Camera-type eye (tissue), 1 donor: ENCODE data around the gene TMEM150B. TPM values are rescaled to one million over a fixed set of nuclear protein-coding genes. Genes with fewer than 3 reads are reported as not detected.

Source experiments
- total RNA-seq: library from RNA; depleted of rRNA; stranded (reverse); fragments of >200 nt; gene quantifications from one replicate; pipeline ENCODE4 v1.2.3, GENCODE V29; 2014

TMEM150B gene, protein sequence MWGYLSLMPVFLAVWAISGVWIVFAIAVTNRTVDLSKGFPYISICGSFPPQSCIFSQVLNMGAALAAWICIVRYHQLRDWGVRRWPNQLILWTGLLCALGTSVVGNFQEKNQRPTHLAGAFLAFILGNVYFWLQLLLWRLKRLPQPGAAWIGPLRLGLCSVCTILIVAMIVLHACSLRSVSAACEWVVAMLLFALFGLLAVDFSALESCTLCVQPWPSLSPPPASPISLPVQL
- 1.1 TPM for total RNA-seq

DNA sequence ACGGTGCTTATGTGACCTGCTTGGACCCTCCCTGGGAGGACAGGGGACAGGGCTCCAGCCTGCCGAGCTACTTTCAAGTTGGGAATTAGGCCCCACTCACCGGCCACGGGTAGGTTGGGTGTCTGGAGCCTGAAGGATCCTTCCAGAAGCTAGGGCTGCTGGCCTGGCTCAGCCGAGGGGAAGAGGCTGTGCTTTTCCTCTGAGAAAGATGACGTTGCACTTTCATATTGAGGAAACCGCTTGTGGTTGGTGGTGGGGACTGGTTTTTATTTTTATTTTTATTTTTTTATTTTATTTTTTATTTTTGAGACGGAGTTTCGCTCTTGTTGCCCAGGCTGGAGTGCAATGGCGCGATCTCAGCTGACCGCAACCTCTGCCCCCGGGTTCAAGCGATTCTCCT lies at the start of gene TMEM150B:
Gene TMEM150B (minus strand): TSS at position 170 of the 400 bp plus-strand sequence. CDS start 4,305 bp downstream, outside the sequence.

DNA sequence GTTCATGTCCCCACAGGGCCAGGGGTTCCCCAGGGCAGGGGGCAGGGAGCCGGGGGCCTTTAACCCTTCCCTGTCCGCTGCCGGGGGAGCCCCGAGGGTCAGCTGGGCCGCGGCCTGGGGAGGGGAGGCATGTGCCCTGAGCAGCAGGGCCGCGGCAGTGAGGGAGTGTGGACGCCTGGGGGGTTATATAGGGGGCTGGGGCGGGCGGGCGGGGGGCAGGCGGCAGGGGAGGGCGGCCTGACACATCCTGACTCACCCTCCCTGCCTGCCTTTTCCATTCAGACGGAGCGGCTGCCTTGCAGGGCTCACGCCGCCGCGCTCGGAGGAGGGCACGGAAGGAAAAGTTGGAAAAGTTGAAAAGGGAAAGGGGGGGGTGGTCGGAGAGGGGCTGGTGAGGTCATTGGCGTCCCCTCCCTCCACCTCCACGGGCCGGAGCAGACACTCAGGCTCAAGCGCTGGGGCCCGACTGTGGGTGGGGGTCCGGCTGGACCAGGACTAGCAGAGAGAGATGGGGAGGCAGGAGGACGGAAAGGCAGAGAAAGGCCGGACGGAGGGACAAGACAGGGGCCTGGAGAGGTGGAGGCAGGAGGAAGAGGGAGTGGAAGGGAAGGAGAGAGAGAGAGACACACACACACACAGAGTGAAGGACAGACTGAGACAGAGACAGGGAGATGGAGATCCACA lies 45.3 kb upstream of the TMEM150B start, which contains the start of gene IL11:
Gene IL11 (minus strand): TSS at position 159 of the 684 bp plus-strand sequence. CDS start 153 bp downstream, at position 6.

DNA sequence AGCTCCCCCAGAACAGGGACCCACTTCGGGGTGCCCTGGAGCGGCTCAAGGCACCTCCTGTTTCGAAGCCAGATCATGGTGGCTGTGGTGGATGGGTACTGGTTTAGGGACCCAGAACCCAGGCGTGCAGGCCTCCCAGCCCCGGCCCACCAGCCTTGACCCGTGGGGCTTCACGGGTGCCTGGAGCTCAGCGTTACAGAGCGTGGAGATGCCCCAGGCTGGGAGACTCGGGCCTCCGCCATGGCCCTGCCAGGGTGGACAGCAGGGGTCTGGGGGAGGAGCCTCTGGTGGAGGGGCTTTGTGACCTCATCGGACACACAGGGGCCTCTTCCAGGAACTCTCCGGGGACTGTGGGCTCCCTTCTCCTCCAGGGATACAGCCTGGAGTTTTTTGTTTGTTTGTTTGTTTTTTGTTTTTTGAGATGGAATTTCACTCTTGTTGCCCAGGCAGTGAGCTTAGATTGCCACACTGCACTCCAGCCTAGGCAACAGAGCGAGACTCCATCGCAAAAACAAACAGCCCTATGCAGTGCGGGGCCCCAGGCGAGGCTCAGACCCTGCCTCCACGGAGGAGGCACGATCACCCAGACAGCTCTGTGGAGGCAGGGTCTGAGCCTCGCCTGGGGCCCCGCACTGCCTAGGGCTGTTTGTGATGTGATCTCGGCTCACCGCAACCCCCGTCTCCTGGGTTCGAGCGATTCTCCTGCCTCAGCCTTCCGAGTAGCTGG lies 38.0 kb upstream of the TMEM150B start, which contains the start of gene GARIN5B:
Gene GARIN5B (minus strand): TSS at position 271 of the 727 bp plus-strand sequence. CDS start 194 bp downstream, at position 77.

DNA sequence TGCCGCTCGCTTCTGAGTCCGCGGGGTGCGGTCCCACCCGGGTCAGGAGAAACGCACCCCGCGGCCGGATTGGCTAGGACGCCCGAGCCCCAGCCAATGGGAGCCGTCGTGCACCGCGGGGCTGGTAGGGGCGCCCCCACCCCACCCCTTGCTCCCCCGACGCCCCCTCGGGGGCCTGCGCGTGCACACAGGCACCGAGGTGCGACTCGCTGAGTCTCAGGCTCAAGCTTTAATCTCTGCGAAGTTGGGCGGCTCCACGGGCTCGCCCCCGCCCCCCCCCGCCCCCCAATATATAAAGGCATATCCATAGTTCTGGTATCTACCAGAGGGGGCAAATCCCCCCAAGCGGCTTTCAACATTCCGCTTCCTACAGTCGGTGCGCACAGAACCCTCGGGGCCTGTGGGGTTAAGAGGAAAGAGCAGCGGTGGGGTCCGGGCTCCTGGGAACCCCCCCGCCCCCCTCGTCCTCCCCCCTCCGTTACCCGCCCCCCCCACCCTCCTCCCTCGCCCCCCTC lies 29.6 kb upstream of the TMEM150B start, which contains the start of gene COX6B2:
Gene COX6B2 (minus strand): TSS at position 22 of the 515 bp plus-strand sequence. CDS start 198 bp downstream, outside the sequence.

DNA sequence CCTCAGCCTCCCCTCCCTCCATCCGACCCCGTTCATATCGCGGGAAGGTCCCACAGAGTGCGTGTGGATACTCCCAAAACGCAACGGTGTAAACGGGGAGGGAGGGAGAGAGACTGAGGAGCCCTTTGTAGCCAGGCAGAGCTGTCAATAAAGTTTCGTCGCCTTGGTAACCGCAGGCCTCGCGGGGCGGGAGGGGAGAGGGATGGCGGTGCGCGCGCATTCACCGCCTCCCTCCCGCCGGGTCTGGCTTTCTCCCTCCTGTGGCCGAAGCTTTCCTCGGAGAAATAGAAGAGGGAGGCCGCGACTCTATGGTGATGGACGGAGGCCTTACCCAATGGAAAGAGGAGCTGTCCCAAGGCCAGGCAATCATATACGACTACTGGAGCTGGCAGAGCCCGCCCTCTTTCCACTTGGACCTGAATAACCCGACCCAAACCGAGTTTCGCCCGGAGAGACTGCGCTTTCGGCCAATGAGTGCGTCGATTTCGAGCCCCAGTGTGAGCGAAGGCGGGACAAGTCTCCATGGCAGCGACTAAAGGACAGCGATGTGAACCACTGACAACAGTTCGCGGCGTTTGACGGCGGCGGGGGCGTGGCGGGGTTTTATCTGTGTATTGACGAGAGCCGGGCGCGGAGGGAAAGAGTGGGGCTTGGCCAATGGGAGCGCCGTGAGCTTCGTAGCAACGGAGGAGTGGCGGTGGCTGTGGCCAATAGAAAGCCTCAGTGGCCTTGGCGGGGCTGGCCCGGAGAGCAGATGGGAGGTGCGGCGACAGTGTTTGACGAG lies 14.2 kb upstream of the TMEM150B start, which contains the start of gene KMT5C:
Gene KMT5C (plus strand): TSS at position 772 of the 784 bp plus-strand sequence. CDS start 2,061 bp downstream, outside the sequence.

DNA sequence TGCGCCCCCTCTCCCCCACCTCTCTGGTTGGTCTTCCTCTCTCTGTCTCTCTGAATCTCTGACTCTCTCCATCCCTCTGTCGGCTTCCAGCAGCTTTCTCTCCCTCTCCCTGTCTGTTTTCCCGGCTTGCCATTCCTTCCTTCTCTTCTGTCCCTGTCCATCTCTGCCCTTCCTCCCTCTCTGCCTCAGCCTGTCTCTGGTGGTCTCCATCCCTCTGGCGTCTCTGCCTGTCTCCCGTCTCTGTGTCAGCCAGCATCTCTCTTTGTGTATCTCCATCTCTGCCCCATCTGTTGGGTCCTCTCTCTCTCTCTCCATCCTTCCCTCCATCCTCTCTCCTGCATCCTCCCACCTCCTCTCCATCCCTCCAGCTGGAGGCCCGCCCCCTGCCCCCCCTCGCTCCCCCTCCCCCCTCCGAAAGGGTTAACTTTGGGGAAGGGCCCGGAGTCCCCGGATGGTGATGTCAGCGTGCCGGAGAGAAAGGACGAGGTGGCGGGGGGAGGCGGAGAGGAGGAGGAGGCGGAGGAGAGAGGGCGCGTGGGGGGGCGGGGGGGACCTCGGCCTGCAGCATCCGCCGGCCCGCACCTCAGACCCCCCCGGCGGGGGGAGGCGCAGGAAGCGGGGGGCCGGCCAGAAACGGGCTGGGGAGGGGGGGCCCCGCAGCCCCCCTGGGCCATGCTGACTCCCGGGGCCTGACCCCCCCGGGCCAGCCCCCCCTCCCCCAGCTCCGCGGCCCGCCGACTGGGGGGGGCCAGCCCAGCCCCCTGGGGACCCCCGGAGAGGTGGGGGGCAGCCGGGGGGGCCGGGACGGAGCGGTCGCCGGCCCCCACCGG lies 41.4 kb downstream of the TMEM150B start, which contains the start of gene BRSK1:
Gene BRSK1 (plus strand): TSS at position 450 of the 830 bp plus-strand sequence. CDS start 446 bp downstream, outside the sequence.

DNA sequence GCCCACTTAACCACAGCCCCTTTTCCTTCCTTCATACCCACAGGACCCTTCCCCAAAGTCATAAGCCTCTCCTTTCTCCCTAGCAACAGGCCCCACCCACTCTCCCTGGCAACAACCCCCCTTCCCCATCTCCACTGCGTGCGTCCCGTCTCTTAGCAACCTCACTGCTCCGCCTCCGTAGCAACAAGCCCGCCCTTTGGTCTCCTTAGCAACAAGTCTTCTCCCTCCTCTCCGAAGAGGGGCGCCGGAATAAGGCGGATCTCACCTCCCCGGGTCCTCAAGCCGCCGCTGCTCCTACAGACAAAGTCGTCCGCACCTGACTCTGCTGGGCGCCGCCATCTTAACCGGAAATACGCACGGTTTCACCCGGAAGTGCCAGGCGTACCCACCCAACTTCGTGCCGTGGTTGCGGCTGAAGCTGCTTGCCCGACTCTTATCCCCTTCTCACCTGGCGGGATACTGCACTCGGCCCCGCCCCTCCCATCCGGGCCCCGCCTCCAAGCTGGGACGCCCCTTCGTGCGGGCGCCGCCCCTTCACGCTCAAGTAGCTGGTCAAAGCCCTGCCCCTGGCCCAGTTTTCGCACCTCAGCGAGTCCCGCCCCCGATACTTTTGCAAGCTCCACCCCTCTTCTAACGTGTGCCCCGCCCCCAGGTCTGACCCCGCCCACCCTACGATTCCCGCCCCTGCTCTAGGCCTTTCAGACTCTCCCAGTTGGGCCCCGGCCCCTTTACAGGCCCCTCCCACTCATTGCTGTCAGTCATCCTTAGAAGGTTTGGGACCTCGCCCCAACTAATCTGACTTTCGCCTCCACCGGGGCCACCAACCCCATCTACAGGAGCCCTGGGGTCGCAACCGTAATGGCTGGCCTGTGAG lies 45.1 kb downstream of the TMEM150B start, which contains the start of gene HSPBP1:
Gene HSPBP1 (minus strand): TSS at position 341 of the 874 bp plus-strand sequence. CDS start 502 bp downstream, outside the sequence.

Other genes with a start within 250 kb of the TMEM150B start
- gene EPS8L1, start 249.5 kb downstream of the TMEM150B start, total RNA-seq: 8.7 TPM
- gene PPP1R12C, start 207.7 kb downstream of the TMEM150B start, total RNA-seq: 53.9 TPM
- 49.5 TPM for gene TNNT1, start 176.1 kb downstream of the TMEM150B start, total RNA-seq
- gene TNNI3, start 167.6 kb downstream of the TMEM150B start, total RNA-seq: 2.1 TPM
- gene DNAAF3, start 158.7 kb downstream of the TMEM150B start, total RNA-seq: 2.0 TPM
- 16.4 TPM for gene SYT5, start 145.1 kb downstream of the TMEM150B start, total RNA-seq
- 6.1 TPM for gene PTPRH, start 115.8 kb downstream of the TMEM150B start, total RNA-seq
- 1.1 TPM for gene TMEM86B, start 96.6 kb downstream of the TMEM150B start, total RNA-seq
- 30.6 TPM for gene PPP6R1, start 66.3 kb downstream of the TMEM150B start, total RNA-seq
- gene HSPBP1, start 45.2 kb downstream of the TMEM150B start, total RNA-seq: 31.0 TPM
- 32.5 TPM for gene BRSK1, start 41.3 kb downstream of the TMEM150B start, total RNA-seq
- gene KMT5C, start 14.5 kb upstream of the TMEM150B start, total RNA-seq: 40.3 TPM
- 0.60 TPM for gene COX6B2, start 29.4 kb upstream of the TMEM150B start, total RNA-seq
- not detected for gene GARIN5B, start 37.9 kb upstream of the TMEM150B start, total RNA-seq
- 1.1 TPM for gene IL11, start 45.1 kb upstream of the TMEM150B start, total RNA-seq
- not detected for gene TMEM190, start 51.5 kb upstream of the TMEM150B start, total RNA-seq
- 0.99 TPM for gene TMEM238, start 59.0 kb upstream of the TMEM150B start, total RNA-seq
- 472 TPM for gene RPL28, start 60.6 kb upstream of the TMEM150B start, total RNA-seq
- 21.2 TPM for gene UBE2S, start 82.4 kb upstream of the TMEM150B start, total RNA-seq
- 1.5 TPM for gene SHISA7, start 118.0 kb upstream of the TMEM150B start, total RNA-seq
- 22.9 TPM for gene ISOC2, start 136.3 kb upstream of the TMEM150B start, total RNA-seq
- gene C19orf85, start 139.4 kb upstream of the TMEM150B start, total RNA-seq: not detected
- 2.3 TPM for gene ZNF628, start 151.3 kb upstream of the TMEM150B start, total RNA-seq
- 13.0 TPM for gene NAT14, start 159.8 kb upstream of the TMEM150B start, total RNA-seq
- 20.5 TPM for gene SSC5D, start 163.1 kb upstream of the TMEM150B start, total RNA-seq
- gene SBK2, start 211.8 kb upstream of the TMEM150B start, total RNA-seq: 0.99 TPM
- not detected for gene SBK3, start 220.2 kb upstream of the TMEM150B start, total RNA-seq